CD4-positive, alpha-beta T cell treated with Interleukin-10 for 1 hour (primary cell): Measurements from ENCODE around the gene RPS6KL1.
A peak's percentile ranks its signal among the peaks of the same experiment; 100 is the strongest.
"Not testable (repeated sequence)": the region's sequence is repeated elsewhere in the genome, so short reads cannot be mapped to it uniquely, and the experiment has no call there.

ENCODE experiments used
- DNase-seq: peaks from one replicate; pipeline ENCODE4 v3.0.0-alpha.2; 2020

Gene RPS6KL1

DNA sequence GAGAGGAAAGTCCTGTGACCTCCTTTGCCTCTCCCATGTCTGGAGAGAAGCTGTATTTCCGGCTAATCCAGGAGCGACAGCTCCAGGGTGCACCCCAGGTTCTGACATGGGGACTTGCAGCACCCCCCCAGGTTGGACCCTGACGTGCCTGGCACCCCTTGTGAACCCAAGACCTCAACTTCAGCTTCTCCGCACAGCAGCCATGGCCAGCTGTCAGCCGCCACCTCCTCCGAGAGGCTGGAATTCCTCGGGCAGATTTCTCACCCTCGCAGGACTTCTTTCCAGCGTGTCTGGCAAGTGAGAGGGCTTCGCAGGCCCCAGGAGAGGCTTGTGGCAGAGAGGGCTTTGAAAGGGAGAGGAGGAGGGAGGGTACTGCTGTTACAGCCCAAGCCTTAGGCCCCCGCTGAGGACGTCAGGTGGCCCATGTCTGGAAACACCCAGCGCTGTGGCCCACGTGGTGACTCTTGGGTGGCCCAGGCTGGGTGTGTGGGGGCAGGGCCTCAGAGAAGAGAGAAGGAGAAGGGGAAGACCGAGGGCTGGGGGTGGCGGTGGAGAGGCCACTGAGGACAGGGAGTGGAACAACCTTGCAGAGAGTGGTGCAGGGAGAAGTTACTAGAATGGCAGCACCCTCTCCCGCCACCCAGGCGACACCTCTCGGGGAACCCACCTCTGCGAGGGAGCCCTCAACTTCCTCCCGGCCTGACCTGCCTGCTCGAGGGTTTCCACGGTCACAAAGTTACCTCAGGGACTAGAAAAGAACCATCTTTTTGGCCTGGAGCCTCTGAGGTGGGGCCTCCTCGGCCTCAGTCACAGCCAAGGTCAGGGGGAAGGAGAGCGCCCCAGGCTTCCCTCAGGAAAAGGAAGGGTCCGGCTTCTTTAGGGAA, 11.7 kb upstream of the RPS6KL1 start:
- DNase-seq: no peak

DNA sequence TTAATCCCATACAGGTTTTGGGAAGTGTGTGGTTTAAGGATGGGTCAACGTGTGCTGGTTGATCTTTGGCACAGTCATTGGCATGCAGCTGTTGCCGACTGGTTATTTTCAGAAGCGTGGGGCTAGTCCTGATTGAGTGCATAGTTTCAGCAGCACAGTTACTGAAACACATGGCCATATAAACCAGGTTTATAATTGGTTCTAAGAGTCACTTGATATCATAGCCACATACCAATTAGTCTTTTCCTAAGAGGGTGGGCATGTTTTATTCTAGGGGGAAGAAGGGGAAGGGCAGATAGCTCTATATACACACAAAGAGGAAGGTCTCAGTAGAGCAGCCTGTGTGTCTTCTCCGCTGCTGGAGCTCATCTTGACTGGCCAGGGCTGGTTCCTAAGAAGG, 11.0 kb upstream of the RPS6KL1 start:
- no peak for DNase-seq

DNA sequence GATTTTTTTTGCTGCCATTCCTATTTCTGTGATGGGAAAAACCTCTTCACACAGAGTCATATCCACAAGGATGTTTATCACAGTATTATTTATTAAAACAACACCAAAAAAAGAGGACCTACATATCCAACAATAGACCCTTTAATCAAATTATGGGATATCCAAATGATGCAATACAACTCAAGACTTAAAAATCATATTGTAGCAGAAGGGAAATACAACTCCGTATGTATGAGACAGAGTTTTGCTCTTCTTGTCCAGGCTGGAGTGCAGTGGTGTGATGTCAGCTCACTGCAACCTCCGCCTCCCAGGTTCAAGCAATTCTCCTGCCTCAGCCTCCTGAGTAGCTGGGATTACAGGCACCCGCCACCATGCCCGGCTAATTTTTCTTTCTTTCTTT, 9.9 kb upstream of the RPS6KL1 start:
- DNase-seq: not testable (repeated sequence)

DNA sequence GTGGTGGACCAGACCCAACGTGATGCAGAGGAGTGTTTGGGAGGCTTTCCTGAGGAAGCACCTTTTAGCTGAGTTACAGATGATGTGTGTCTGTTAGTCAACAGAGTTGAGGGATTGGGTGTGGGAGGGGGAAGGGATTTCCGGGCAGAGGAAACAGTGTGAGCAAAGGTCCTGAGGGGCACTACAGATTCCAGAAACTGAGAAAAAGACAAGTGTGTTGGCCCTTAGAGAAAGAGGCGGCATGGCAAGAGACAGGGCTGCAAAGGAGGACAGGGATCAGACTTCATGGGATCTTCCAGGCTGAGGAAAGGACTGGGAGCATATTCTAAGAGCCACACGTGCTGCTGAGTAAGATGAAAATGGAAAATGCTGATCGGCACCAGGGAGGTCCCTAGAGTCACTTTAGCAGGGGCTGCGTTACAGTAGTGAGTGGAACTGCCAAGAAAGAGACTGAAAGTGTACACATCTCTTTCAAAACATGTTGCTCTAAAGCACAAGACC, 9.4 kb upstream of the RPS6KL1 start:
- DNase-seq: no peak

DNA sequence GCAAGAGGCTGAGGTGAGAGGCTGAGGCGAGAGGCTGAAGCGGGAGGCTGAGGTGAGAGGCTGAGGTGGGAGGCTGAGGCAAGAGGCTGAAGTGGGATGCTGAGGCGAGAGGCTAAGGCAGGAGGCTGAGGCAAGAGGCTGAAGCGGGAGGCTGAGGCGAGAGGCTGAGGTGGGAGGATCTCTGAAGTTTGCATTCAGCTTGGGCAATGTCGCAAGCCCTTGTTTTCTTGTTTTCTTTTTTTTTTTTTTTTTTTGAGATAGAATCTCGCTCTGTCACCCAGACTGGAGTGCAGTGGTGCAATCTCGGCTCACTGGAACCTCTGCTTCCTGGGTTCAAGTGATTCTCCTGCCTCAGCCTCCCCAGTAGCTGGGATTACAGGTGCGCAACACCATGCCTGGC, 8.7 kb upstream of the RPS6KL1 start:
- not testable (repeated sequence) for DNase-seq

DNA sequence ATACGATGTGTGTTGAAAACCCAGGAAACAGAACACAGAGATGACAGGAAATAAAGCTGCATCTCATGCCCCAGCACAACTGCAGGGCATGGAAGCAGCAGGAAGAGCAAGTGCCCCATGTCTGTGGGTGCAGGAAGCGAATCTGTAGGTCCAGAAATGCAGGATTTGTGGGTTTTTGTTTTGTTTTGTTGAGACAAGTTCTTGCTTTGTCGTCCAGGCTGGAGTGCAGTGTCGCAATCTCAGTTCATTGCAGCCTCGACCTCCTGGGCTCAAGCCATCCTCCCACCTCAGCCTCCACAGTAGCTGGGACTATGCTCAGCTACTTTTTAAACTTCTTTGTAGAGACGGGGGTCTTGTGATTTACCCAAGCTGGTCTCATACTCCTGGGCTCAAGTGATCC, 6.2 kb upstream of the RPS6KL1 start:
- DNase-seq: no peak

DNA sequence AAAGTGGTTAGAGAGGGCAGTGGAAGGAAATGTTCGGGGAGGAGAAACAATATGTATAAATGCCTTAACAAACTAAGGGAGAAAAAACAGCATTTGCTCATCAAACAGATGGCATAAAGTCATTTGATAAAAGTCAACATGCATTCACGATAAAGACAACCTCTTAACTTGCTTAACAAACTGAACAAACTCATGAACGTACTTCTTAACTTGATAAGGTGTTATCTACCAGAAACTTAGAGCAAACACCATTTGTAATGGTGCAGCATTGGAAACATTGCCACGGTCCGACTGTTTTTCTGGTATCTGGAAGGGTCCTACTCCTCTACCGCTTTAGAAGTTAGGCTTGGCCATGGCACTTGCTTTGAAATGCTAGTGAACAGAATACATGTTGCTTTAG, 4.2 kb upstream of the RPS6KL1 start:
- DNase-seq: no peak

DNA sequence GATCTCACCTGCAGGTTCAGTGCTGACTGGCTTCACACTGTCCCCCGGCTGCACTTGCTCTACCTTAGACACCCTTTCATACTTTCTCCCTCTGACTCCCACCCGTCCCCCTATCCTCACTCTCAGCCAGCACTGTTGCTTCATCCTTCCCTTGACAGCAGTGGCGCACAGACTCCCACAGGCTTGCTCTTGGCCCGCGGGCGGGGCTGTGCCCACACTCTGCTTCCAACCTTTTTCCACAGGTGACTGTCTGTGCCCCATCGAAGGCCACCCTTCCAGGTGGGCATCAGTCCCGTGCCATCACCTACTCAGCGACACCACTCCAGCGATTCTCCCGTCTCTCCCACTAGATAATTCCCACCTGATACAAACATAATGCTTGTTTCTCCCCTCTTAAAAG, 1.0 kb upstream of the RPS6KL1 start:
- no peak for DNase-seq

DNA sequence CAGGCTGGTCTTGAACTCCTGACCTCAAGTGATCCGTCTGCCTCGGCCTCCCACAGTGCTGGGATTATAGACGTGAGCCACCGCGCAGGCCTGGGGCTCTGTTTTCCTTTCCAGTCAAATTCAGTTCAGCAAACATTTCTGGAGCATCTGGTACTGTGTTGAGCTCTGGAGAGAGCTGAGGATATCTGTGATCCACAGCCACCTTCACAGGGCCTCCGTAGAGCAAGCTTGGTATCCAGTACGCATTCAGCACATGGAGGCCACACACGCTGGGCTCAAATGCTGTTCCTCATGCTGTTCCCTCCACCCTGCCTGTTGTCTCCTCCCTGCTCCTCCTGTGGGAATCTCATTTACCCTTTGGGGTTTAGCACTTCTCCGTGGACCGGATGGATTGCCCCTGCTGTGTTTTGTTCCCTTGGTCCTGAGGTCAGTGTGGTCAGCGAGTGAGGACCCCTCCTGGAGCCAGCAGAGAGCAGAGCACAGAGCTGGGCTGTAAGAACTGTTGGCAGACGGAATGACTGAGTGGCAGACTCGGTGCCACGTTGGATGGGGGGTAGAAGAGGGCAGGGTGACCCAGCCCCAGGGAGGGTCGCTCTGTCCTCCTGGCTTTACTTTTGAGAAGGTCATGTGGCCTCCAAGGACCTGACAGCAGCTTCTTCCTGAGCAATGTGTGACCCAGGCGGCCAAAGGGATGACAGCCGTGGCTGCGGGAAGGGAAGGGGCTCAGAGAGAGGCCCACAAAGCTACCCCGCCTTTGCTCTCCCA, 891 bp downstream of the RPS6KL1 start:
- no peak for DNase-seq

DNA sequence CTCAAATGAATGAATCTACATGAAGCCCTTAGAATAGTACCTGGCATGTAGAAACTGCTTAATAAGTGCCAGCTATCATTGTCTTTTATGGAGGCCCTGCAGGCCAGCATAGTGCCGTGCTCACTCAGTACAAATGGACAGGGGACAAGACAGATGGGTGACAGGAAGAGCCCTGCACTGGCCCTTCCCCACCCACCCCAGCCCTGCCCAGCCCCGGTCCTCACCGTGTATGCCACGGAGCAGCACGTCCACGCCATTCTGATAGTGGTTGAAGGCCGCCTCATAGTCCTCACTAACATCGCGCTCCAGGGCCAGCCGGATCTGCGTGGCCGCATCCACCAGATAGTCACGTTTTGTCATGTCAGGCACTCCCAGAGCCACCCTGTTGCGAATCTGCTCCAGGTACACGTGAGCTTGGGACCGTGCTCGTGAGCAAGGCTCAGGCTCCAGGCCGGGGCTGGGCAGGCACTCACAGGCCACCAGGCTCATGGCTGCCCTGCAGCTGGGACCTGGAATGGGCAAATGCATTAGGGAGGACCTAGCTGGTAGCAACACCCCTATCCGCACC, 1.9 kb downstream of the RPS6KL1 start:
- DNase-seq: no peak

DNA sequence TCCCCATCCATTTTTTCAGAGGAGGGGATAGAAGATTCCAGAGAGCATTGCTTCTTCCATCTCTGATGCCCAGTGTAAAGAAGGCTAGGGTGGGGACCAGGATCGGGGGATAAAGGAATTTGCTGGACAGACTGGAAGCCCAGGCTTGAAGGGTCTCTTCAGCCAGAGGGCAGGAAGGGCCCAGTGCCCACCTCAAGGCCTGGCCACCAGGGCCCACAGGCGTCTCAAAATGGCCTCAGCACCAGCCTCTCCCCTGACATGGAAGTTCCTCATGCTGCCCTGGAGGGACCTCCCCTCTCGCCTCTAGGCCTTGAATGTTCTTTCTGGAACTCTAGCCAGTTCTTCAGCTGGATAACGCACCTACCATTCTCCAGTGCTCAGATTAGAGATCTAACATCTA, 2.8 kb downstream of the RPS6KL1 start:
- no peak for DNase-seq

DNA sequence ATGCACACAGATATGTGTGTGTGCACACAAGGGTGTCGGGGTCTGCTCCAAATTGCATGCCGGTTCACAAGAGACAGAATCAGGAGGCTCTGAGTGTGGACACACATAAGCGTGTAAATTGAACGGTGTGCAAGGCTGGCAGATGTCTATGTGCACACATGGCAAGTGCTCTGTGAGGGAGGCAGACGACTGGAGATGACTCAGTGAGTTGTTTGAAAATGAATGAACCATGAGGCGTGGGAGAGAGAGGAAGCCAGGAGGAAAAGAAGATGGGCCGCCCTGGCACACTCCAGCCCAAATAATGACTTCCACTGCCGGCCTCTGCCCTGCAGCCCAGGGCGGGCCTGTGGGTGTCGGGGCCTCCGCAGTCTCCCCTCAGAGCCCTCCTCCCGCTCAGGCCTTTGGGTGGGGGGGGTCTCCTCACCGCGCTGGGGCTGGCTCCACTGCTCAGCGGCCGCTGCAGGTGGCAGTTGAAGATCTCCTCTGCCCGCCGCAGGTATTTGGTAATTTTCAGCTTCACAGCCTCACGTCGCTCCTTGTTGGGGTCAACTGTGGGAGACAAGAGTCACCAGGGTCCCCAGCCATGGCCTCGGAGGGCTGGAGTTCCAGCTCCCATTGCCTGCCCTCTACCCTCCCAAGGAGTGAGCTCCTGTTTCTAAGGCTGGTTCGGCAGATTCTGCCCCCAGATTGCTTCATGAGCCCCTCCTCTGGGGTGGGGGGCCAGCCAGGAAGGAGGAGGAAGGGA, 3.5 kb downstream of the RPS6KL1 start:
- DNase-seq: no peak

DNA sequence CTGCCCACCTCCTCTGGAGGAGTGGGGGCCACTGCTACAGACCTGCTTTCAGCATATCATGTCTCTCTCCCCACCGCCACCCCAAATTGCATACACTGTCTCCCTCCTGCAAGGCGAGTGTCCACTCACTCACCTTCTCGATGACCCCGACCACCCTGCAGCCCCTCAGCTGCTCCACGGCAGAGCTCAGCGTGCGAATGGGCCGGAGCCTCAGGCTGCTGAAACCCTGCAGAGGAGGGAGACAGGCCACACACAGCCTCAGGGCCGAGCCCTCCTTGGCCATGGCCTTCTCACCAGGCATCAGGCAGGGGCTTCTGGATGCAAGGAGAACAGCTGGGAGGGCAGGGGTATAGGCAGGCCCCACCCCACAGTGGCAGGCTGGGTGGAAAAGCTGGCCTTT, 4.7 kb downstream of the RPS6KL1 start:
- no peak for DNase-seq

DNA sequence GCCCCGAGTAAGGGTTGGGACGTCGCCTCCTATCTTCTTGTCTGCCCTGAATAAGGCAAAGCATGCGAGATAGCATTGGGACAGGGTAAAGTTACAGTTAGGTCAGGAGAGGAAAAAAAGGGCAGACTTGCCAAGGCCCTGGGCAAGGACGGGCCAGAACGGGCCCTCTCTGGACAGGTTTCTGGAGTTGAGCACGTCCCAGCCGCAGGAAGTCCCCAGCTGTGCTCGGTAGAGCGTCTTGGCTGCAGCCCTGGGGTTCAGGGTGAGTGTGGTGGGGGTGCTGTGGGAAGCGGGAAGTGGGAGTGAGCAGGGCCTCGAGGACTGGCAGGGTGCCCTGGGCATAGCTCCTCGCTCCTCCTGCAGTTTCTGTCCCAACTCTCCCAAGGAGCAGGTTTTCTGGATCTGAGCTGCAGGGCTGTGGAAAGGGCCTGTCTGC, 5.4 kb downstream of the RPS6KL1 start:
- no peak for DNase-seq

DNA sequence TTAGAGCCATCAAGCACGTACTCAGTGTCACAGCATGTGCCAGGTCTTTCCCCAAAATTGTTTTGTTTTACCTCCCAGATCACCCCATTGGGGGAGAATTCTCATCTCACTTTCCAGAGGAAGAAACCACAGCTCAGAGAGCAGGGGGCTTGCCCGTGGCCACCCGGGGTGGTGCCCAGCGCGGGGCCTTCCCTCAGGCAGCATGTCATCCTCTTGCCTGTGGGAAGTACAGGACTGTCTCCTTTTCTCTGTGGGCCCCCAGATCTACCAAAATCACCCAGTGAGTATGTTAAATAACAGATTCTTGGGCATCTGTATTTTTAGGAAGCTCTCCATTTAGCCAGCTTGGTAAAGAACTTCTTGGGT, 5.9 kb downstream of the RPS6KL1 start:
- no peak for DNase-seq

DNA sequence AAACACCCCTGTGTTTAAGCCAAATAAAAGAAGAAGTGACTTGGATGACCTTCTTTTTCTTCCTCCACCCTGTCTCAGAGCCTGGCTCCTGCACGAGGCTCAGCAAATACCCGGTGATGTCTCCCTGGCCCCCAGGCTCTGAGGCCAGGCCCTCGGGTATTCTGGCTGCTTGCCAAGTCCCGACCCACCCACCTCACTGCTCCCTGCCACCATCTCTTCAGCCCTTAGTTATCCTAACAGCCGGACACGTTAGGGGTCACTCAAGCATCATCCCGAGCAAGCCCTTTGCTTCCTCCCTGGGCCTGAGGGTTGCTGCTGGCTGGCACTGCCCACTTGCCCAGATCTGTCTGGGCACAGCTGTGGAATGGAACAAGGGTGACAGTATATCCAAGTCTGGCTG, 7.2 kb downstream of the RPS6KL1 start:
- DNase-seq: no peak

DNA sequence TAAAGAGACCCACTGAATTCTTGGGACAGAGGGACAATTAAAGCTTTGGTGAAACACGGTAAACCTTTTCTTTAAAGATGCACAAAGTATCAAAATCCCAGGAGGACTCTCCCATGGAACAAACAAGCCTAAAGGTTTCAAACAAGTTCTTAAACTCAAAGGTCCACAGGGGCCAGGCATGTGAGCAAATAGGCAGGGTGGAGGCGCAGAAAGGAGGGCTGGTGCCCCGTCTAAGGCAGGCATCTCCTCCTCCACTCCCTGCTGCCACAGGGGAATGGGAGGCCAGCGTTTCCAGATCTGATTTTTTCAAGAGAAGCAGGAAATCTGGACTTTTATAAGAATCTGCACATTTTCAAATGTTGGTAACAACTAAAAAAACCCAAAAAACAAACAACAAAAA, 7.6 kb downstream of the RPS6KL1 start:
- DNase-seq: no peak

DNA sequence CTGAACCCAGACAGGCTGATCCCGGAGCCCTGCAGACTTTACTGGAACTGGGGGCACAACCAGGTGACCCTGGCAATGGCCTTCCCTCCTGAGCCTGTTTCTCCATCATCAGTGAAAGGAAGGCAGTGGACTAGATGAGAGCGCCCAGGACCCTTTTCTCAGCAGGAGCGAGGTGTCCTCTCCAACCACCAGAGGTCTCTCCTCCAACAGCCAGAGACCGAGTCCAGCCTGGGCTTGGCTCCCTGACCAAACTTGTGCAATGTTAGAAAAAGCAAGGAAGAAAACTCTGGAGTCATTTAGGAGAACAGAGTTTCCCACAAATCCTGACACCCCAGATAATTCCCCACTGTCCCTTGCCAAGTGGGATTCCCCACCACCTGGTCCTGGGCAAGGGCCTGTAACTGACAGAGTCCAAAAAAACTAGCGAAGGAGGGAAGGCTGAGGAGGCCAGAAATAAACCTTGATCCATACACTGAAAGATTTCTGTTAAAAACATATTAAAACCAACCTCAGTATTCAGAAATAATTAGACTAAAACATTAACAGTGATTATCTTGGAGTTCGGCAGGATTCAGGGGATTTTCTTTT, 9.0 kb downstream of the RPS6KL1 start:
- DNase-seq: peak; percentile 20

DNA sequence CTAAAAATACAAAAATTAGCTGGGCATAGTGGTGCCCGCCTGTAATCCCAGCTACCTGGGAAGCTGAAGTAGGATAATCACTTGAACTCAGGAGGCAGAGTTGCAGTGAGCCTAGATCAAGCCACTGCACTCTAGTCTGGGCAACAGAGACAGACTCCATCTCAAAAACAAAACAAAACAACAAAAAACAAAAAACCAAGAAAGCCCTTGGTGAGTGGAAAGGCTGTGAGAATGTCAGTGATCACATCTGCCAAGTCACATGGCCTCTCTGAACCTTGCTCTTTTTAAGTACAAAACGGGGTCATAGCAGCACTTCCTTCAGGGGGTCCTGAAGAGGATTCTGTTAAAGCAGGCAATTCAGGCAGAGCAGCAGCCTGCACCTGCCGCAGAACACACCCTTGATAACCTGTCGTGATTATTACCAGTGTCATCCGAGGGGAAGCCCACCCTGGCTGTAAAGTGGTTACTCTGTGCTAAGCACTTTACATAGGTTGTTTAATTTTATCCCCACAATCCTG, 9.6 kb downstream of the RPS6KL1 start:
- DNase-seq: no peak

DNA sequence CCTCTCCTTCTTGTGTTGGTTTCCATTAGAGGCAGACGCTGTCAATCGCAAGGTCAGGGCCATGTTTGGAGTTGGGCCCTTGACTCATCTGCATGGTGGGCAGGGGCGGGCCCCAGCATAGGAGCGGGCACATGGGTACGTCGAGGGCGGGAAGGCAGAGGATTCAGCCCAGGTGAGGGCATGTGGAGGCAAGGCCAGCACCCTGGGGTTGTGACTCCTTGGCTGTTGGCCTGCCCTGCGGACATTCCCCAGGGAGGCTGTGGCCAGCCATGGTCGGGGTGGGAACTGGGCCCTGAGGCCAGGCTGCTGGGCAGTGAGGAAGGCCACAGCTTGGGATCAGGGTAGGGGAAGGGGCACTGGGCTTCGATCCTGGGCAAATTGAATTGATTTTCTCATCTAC, 10.3 kb downstream of the RPS6KL1 start:
- DNase-seq: no peak

DNA sequence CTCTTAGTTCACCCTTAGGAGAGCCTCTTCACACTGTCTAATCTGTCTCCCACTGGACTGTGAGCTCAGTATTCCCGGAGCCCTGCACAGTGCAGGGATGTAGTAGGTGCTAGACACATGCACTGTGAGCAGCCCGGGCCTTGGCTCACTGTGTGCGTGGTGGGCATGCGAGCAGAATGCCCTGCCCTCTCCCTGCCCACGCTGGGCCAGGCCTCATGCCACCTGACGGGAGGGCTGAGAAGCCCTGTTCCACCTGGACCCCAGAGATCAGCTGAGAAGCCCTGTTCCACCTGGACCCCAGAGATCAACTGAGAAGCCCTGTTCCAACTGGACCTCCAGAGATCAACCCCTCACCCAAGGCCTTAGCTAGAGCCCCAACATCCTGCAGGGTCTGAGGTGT, 10.9 kb downstream of the RPS6KL1 start:
- no peak for DNase-seq

DNA sequence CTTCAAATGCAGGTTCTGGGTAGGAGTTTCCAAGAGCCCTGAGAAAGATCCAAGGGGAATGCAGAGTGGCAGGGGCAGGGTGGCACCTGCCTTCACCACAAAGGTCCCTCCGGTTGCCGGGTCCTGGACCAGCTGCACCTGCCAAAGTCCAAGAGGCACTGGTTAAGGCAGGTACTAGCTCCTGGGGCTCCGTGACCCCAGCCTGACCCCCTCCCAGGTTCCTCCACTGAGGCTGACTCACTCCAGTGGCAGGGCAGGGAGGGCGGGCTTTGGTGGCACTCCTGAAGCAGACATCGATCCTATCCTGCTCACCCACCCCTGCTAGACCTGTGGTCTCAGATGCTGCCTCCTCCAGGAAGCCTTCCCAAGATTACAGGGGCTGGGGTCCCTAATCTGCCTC, 11.4 kb downstream of the RPS6KL1 start:
- DNase-seq: no peak

DNA sequence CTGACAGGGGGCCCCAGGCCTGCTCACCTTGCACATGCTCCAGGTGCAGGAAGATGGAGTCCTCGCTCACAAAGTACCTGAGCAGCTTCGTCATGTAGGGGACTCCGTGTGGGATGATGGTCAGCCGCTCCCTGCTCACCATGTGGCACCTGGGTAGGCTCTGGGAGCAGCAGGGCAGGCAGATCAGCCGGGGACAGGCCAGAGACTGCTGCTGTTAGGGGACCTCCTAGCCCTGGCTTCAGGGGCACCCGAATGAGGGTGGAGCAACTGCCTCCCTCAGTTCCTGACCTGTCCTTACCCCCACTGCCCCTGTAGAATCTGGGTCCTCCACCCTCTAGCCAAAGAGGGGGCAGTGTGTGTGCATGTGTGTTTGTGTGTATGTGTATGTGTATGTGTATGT, 11.8 kb downstream of the RPS6KL1 start:
- DNase-seq: no peak
